GM18502 (cell line): ENCODE data around the gene SPPL2C.

Source experiments
- ATAC-seq: cut with Tn5 transposase; IDR thresholded peaks from one replicate; pipeline ENCODE4 v1.9.1; 2021; ENCODE audit warnings: mild to moderate bottlenecking; ENCODE audit not compliant: unreplicated experiment, poor library complexity

The SPPL2C gene

DNA sequence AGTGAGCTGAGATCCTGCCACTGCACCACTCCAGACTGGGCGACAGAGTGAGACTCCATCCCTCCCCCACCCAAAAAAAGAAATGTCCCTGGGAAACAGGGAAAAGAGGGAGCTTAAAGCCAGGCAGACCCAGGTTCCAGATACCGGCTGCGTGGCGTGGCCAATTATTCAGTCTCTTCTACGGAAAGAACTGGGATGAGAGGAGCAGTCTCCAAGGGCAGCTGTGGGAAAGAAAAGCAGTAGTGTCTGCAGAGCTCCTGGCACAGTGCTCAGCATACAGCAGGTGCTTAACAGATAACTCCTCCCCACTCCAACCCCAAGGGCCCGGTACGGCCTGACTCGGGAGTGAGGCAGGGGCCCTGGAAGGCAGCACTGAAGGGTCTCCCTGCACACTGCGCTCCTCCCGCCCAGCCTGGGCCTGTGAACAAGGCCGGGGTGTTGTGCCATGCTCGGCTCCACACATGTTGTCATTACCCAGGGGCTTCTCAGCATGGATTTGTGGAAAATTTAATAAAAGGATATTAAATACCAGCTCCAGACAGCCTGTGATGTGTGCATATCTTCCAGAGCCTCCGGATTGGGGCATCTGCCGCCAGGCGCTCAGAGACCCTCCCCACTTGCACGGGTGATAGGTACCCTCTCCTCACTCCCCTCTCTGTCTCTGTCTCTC lies 17.6 kb upstream of the SPPL2C start:
- ATAC-seq: no peak

DNA sequence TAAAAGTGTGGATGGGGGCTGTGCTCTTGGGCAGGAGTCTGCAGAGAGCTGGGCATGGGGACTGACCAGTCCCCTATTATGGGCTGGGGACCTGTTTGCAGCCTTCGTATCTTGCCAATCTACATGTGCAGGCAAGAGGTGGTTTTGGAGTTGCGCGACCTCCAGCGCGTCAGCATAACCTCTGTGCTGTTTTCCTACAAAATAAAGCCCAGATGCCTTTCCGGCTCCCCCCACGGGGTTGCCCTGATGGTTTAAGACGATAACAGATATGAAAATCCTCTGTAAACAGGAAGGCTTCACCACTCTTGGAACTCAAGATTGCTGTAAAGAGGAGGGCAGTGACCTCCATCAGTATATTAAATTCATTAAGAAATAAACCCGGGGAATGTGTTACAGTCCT lies 16.5 kb upstream of the SPPL2C start:
- ATAC-seq: no peak

DNA sequence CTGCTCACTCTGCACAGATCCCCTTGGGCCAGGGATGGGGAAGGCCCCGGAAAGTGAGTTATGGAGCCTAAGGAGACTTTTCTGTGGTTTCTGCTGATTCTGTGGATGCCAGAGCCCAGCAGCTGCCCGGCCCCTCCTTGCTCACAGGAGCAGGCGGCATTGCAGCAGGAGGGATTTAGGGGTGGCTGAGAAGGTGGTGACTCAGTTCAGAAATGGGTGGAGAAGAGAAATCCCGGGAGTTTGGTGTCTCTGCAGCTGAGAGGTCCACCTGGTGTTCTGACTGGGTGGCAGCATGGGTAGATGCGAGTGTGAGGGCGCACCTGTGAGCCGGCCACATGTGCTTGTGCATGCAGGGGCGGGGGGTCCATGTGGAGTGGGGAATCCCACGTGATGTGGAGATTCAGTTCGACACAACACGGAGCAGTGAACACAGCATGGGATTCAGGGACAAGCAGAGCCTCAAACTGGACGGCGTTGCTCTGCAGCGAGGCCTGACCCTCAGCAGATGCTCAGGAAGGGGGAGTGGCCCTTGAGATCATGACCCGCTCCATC lies 16.0 kb upstream of the SPPL2C start:
- ATAC-seq: no peak

DNA sequence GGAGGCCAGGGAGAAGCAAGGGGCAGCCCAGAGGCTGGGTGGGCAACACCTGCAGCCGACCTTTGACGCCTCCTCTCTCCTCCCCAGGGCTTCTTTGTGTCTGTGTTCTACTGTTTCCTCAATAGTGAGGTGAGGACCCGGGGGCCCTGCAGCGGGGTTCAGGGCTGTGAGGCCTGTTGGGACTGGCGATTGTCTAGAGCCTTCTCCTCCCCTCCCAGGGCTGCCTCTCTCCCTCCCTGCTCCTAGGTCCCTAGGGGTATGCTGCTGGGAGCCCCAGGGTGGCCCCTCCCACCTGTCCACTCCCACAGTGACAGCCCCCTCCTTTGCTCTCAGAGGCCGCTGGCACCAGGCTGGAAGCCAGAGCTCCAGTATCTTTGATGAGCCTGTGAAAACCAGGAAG lies 10.8 kb upstream of the SPPL2C start:
- ATAC-seq: no peak

DNA sequence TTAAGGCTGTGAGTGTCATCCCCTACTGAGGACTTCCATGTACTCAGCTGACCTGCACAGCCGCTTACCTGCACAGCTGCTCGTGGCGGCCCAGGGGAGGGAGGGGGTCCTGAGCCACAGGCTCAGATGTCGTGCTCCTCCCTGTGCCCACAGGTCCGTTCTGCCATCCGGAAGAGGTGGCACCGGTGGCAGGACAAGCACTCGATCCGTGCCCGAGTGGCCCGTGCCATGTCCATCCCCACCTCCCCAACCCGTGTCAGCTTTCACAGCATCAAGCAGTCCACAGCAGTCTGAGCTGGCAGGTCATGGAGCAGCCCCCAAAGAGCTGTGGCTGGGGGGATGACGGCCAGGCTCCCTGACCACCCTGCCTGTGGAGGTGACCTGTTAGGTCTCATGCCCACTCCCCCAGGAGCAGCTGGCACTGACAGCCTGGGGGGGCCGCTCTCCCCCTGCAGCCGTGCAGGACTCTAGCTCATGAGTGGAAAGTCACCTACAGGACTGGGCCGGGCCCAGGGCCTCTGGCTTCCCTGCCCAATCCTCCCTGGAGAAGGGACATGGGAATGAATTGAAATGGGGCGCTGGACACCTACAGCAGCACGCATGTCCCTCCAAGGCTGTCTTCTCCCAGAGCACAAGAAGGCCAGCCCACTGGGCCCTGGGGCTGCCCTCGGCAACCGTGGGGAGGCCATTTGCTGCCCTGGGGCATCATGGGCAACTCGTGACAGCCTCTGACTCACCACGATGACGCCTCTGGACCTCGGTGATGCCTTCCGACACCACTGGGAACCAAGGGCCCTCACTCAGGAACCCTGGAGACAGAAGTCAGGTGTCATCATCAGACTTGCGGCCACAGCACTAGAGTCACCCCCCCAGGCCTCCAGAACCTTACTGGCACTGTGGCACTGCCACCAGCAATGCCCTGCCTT lies 9.9 kb upstream of the SPPL2C start:
- ATAC-seq: no peak

DNA sequence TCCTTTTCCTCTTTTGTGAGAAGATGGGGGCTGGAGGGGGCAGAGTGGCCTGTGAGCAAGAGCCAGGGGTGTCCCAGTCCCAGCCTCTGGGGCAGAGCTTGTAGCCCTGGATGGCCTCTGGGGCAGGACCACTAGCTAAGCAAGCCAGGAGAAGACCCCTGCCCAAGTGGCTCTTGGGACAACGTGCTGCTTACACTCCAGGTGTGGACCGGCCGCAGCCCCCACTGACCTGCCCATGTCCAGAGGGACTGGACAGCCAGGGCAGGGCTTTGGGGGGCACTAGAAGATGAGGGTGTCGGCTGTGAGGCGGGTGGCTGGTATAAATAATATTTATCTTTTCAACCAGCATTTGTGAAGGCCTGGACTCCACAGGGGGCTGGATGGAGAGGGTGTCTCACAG lies 9.2 kb upstream of the SPPL2C start:
- ATAC-seq: no peak

DNA sequence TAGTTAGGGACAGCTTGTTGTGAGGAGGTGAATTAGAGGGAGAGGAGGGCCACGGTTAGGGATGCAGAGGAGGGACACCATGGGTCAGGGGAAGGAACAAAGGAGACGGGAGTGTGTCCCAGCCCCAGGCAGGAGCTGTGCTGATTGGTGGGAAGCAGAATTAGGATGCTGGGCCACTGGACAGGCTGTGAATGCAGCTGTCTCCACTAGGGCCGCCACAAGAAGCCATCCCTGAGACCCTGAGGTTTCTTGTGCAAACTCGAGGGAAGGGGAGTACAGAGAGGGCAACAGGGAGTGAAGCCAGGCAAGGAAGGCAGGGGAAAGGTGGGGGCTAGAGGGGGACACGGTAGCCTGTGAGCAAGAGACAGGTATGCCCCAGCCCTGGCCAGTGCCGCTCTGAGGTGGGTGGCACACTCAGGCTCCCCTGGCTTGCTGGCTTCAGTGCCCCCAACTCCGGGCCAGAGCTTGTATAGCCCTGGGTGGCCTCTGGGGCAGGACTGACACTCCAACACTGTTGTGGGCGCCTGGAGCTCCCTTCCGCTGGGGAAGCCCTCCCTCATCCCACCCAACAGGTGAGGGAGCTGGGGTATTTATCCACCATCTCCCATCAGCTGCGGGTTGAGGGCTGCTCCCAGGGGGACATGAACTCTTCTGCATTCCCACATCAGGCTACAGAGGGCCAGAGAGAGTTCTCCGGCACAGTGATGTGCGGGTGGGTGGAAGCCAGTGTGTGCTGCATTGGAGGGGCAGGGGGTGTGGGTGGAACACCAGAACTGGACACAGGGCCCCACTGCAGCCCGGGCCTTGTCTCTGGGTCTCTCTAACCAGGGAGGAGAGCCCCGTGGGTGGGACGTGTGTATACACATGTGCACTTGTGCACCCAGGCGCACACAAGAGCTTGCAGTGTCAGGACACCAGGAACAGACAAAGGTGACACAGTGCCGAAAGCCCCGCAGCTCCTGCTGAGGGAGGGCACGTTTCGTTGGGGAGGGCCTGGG lies 8.3 kb upstream of the SPPL2C start:
- ATAC-seq: no peak

DNA sequence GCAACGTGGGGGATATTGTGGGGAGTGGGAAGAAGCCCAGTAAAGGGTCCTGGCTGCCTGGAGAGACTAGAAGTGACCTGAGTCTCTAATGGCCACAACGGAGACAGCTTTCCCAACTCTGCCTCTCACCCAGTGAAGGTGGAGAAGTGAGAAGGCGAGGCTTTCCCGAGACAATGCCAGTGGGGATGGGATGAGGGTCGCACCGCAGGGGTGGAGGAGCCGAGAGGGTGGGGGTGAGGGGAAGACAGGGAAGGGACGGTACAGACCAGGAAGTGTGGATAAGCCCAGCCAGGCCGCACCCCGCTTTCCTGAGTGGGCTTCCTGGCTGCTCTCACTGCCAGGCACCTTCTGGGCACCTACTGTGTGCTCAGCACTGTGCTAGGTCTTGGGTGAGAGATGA lies 7.5 kb upstream of the SPPL2C start:
- no peak for ATAC-seq

DNA sequence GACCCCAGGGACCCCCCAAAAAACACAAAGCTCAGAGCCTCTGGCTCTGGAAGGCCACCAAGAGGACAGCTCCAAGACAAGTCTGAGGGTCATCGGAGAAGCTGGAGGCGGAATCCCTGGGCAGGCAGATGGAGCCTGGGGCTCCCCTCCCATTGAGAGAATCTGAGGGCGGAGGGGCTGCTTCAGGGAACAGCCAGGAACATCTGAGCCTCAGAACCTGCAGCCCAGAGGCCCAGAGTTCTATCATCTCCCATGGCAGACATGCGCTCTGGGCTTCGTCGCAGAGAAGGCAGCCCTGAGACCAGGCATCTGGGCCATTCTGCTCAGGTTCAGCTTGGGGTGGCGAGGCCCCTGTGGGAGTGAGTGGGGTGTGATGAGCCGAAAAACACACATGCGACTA lies 7.1 kb upstream of the SPPL2C start:
- no peak for ATAC-seq

DNA sequence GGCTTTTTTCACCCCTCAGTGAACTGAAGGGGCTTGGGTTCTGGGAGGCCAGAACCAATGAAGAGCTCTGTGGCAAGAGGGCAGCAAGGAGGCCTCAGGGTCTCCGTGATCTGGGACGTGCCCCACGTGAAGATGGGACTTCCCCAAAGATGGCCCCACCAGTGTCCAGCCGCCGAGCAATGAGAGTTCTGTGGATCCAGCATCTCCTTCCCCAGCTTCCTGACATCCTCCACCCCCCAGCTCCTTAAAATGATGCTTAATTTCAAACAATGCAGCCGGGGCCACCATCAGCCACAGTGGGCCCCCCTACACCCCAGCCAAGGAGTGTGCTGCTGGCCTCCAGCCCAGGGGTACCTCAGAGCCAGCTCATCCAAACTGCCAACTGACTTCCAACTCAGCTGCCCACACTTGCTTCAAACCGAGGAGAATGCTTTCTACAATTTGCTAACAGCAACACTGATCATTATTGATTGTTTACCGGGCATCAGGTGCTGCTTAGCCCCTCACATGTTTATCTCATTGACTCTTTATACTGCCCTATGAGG lies 5.9 kb upstream of the SPPL2C start:
- no peak for ATAC-seq

DNA sequence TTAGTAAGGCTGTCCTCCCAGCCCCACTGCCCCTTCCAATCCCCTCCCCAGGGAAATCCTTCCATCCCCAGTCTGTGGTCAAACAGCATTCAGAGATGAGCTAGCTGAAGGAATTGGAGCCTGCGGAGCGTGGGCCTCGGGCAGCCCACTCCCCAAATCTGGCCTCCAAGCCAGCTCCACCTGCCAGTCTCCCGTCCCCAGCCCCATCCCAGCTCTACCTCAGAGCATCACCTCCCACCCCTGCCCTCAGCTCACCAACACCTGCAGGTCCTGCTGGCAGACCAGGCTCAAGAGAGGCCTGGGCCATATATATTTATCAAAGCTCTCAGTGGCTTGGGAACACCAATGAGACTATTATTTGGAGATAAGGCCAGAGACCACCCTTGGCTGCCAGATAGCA lies 5.2 kb upstream of the SPPL2C start:
- ATAC-seq: no peak

DNA sequence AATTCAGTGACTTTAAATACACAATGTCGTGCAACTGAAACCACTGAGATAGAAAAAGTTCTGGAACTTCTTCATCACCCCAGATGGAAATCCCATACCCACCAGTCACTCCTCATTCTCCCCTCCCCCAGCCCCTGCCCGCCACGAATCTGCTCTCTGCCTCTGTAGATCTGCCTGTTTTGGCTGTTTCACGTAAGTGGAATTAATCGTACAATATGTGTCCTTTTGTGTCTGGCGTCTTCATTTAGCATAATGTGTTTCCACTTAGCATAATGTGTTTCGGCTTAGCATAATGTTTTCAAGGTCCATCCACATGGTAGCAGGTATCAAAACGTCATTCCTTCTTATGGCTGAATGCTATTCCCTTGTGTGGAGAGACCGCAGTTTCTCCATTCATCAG lies 3.5 kb upstream of the SPPL2C start:
- no peak for ATAC-seq

DNA sequence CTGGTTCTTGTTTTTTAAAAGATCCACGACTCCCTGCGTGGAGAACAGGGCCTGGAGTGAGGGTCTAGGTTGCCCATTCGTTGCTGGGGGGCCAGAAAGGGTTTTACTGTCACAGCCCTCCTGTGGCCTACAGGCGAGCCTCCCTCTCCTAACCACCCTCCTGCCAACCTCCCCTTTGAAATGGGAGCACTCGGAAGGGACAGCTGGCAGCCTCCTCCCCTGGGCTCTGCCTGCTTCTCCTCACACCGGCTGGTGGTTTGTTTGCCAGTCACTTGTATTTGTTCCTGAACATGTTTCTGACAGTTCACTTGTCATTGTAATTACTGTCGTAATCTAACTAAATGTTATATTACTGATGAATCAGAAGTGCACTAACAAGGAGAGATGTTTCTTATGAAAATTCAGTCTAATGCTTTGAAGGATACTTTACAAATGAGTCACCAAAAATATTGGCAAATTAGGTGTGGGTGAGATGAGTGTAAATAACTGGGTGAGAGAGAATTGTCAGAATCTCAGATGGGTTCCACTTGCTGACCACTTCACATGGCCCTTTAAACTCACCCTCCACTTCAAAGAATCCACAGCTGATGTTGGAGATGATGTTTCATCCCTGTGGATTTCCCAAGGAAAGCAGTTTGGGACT lies 2.7 kb upstream of the SPPL2C start:
- ATAC-seq: no peak

DNA sequence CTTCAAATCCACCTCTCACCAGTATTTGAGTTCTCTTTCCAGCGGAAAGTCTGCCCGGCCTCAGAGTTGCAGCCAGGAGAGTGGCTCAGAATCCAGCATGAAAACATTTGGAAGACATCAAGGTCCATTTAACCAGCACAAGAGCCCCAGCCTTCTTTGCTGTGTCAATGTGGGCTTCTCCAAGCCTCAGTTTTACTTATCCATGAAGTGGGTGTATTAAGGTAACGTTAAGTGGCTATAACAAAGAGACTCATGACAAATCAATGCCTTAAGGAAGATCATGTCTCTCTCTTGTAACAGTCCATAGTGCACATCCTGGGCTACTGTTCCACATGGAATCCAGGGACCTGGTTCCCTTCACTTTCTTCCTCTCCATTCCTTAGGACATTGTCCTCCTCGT lies 959 bp upstream of the SPPL2C start:
- ATAC-seq: no peak

DNA sequence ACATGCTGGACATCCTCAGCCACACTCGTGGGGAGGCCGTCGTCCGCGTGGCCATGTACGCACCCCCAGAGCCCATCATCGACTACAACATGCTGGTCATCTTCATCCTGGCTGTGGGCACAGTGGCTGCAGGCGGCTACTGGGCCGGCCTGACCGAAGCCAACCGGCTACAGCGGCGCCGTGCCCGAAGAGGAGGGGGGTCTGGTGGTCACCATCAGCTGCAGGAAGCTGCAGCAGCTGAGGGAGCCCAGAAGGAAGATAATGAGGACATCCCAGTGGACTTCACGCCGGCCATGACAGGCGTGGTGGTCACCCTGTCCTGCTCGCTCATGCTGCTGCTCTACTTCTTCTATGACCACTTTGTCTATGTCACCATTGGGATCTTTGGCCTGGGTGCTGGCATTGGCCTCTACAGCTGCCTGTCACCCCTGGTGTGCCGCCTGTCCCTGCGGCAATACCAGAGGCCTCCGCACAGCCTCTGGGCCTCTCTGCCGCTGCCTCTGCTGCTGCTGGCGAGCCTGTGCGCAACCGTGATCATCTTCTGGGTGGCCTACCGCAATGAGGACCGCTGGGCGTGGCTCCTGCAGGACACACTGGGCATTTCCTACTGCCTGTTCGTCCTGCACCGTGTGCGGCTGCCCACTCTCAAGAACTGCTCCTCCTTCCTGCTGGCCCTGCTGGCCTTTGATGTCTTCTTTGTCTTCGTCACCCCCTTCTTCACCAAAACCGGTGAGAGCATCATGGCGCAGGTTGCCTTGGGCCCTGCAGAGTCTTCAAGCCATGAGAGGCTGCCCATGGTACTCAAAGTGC lies 900 bp downstream of the SPPL2C start:
- ATAC-seq: no peak

DNA sequence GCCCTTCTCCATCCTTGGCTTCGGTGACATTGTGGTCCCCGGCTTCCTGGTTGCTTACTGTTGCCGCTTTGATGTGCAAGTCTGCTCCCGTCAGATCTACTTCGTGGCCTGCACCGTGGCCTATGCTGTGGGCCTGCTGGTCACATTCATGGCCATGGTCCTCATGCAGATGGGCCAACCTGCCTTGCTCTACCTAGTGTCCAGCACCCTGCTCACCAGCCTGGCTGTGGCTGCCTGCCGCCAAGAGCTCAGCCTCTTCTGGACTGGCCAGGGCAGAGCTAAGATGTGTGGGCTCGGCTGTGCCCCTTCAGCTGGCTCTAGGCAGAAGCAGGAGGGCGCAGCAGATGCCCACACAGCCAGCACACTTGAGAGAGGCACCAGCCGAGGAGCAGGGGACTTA lies 1.5 kb downstream of the SPPL2C start:
- no peak for ATAC-seq

DNA sequence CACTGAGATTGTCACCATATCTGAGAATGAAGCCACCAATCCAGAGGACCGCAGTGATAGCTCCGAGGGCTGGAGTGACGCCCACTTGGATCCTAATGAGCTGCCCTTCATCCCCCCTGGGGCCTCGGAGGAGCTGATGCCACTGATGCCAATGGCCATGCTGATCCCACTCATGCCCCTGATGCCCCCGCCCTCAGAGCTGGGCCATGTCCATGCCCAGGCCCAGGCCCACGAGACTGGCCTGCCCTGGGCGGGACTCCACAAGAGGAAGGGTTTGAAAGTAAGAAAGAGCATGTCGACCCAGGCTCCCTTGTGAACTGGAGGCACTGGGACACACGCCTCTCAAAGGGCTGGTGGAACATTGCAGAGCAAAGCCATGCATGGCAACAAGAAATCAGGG lies 2.0 kb downstream of the SPPL2C start:
- no peak for ATAC-seq

DNA sequence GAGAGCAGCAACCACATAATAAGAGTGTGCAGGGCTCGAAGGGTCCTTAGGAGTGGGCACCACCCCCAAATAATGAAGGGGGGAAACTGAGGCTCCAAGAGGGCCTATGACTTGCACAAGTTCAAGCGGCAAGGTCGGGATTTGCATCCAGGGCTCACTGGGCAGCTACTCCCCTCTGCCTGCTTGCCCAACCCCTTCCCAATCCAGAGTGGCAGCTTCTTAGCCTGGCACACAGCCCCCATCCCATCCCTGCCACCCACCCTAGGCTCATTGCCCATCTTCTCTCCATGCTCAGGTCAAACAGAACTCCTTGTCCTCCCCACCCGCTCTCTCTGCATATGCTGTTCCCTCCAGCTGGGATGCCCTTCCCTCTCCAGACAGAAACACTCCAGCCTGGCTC lies 2.4 kb downstream of the SPPL2C start:
- no peak for ATAC-seq

DNA sequence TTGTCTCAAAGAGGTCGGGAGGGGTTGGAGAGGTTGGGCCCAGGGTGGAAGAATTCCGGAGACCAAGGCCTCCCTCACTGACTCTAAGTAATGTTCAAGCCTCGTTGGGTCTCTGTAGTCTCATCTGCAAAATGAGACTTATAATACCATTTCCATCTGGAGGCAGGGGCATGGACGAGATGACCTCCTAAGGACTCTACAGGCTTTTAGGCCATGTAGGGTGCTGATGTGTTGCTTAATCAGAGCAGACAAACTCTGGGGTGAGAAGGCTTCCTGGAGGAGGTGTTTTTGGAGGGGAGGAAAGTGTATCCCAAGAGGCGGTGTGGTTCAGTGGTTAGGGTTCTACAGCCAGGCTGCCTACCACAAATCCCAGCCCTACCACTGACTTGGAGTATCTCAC lies 3.1 kb downstream of the SPPL2C start:
- ATAC-seq: no peak
